Measurements from ENCODE around the gene EHMT1.

GRCh38 chr9:137734181-137734580, 115.4 kb downstream of the EHMT1 start:
- no peak for TF ChIP-seq POLR2AphosphoS5 (IDR thresholded peaks at IDR 0.05; ENCODE audit: low read depth, low read length)
- TF ChIP-seq REST (IDR thresholded peaks at IDR 0.05; ENCODE audit: insufficient read depth in 1 of 2, low read depth in 2 of 2, low read length in 2 of 2), result no peak
- TF ChIP-seq TAF1 (IDR thresholded peaks at IDR 0.05; ENCODE audit: borderline replicate concordance, insufficient read depth, low read length), result no peak
- TF ChIP-seq FOXP2 (optimal IDR thresholded peaks at IDR 0.05; ENCODE audit: borderline replicate concordance, extremely low read depth, extremely low read length, insufficient read depth), result no peak
